GM12878 (cell line): ENCODE results near the gene CYP2U1. TPM values are rescaled to one million over a fixed set of nuclear protein-coding genes. Genes with fewer than 3 reads are reported as not detected.

ENCODE experiments used
- ATAC-seq: fragments of 200-7000 bp; cut with Tn5 transposase; 3 replicates; pipeline ENCODE4 v1.9.1; 2020; ENCODE audit warnings: mild to moderate bottlenecking, moderate library complexity
- Bru-seq: library from RNA; stranded (reverse); fragments of 400-500 nt; gene quantifications from one replicate; lab custom pipeline; 2021; lab: Mats Ljungman, UMichigan
- BruChase-seq, 2 experiments: library from RNA; stranded (reverse); fragments of 400-500 nt; gene quantifications; one replicate each; lab custom pipeline; 2021; lab: Mats Ljungman, UMichigan
- BruUV-seq: library from RNA; stranded (reverse); fragments of 400-500 nt; replicated peaks from 2 replicates; lab custom pipeline; 2021; lab: Mats Ljungman, UMichigan
- CTCF ChIA-PET: fragments of 300-600 bp; sonication (Branson Sonifier 250); formaldehyde crosslinking; extraction: SDS; loops from one replicate; lab custom pipeline; 2021; ENCODE audit warnings: inconsistent platforms; lab: Yijun Ruan, JAX
- POLR2A ChIA-PET: fragments of 350-600 bp; formaldehyde crosslinking; extraction: SDS; loops from one replicate; lab custom pipeline; 2021; ENCODE audit warnings: inconsistent platforms; lab: Charles Lee
- RAD21 ChIA-PET: fragments of 300-600 bp; sonication (Branson Sonifier 250); formaldehyde crosslinking; loops from one replicate; lab custom pipeline; 2023; ENCODE audit warnings: antibody characterized with exemption; ENCODE audit not compliant: unreplicated experiment; lab: Charles Lee
- SMC1A ChIA-PET: fragments of 300-600 bp; sonication (Branson Sonifier 250); formaldehyde crosslinking; loops from one replicate; lab custom pipeline; 2023; ENCODE audit not compliant: unreplicated experiment, uncharacterized antibody; lab: Charles Lee
- DNase-seq: peaks from one replicate; pipeline ENCODE4 v3.0.0-alpha.2; 2011; ENCODE audit warnings: low read depth, low spot score
- FAIRE-seq: peaks from 3 replicates; lab custom pipeline; 2011; peaks lifted over from hg19 to GRCh38; lab: Jason Lieb, UNC
- H2AFZ ChIP-seq: 2 replicates; pipeline ENCODE4 v1.6.0; 2011; ENCODE audit warnings: low read depth, low read length, control low read depth; ENCODE audit not compliant: control insufficient read depth
- H3K27ac ChIP-seq: 2 replicates; pipeline ENCODE4 v1.5.1; 2011; ENCODE audit warnings: control low read depth; ENCODE audit not compliant: control insufficient read depth, insufficient read depth
- H3K27me3 ChIP-seq, 2 experiments: replicated peaks in 1 of 2; 2 replicates each; pipeline versions ENCODE4 v1.6.0 to v1.6.1; 2011; ENCODE audit warnings: low read length in 1 of 2; ENCODE audit not compliant: control insufficient read depth in 2 of 2, insufficient read depth in 2 of 2
- H3K36me3 ChIP-seq, 2 experiments: 2 replicates each; pipeline ENCODE4 v1.5.1; 2011; ENCODE audit warnings: low read length in 1 of 2; ENCODE audit not compliant: control insufficient read depth in 2 of 2, insufficient read depth in 2 of 2
- H3K4me1 ChIP-seq: 2 replicates; pipeline ENCODE4 v1.6.1; 2011; ENCODE audit warnings: mild to moderate bottlenecking, low read length, moderate library complexity, mixed read lengths; ENCODE audit not compliant: control insufficient read depth, insufficient read depth
- H3K4me2 ChIP-seq: 2 replicates; pipeline ENCODE4 v1.6.0; 2011; ENCODE audit warnings: control low read depth; ENCODE audit not compliant: control insufficient read depth, insufficient read depth
- H3K4me3 ChIP-seq: fragments of 200-600 bp; sonication (generic); 2 replicates; pipeline ENCODE4 v1.5.1; 2016
- H3K79me2 ChIP-seq: 2 replicates; pipeline ENCODE4 v1.6.0; 2011; ENCODE audit warnings: low read length; ENCODE audit not compliant: control insufficient read depth, insufficient read depth
- H3K9ac ChIP-seq: 2 replicates; pipeline ENCODE4 v1.8.0; 2011; ENCODE audit warnings: low read length, control low read depth, mixed read lengths; ENCODE audit not compliant: control insufficient read depth, insufficient read depth
- H3K9me3 ChIP-seq: replicated peaks from 3 replicates; pipeline ENCODE4 v1.5.1; 2011; ENCODE audit warnings: mild to moderate bottlenecking, low read length; ENCODE audit not compliant: control insufficient read depth, insufficient read depth
- H4K20me1 ChIP-seq: 2 replicates; pipeline ENCODE4 v1.6.0; 2011; ENCODE audit not compliant: control insufficient read depth, insufficient read depth
- CTCF ChIP-seq, 3 experiments: IDR thresholded peaks in 2 of 3; conservative IDR thresholded peaks in 1 of 3; 2 replicates each; pipeline ENCODE4 v1.5.1; 2011; ENCODE audit warnings: low read depth in 3 of 3, low read length in 3 of 3, mild to moderate bottlenecking in 3 of 3, control low read depth in 2 of 3, moderate library complexity in 2 of 3, inconsistent platforms in 1 of 3, mixed read lengths in 1 of 3; ENCODE audit not compliant: control insufficient read depth in 2 of 3, insufficient read depth in 1 of 3; ENCODE audit errors: extremely low read depth in 1 of 3
- EZH2 ChIP-seq: IDR thresholded peaks from 2 replicates; pipeline ENCODE4 v1.6.1; 2012; ENCODE audit warnings: low read depth, mild to moderate bottlenecking, control low read depth, inconsistent platforms, low read length, borderline replicate concordance; ENCODE audit not compliant: control insufficient read depth
- IRF3 ChIP-seq: fragments of 450-650 bp; IDR thresholded peaks from 2 replicates; pipeline ENCODE4 v1.6.1; 2014; ENCODE audit warnings: mild to moderate bottlenecking
- IRF4 ChIP-seq: IDR thresholded peaks from 2 replicates; pipeline ENCODE4 v1.6.1; 2011; ENCODE audit warnings: low read depth, low read length
- JUND ChIP-seq: IDR thresholded peaks from 2 replicates; pipeline ENCODE4 v1.6.1; 2012; ENCODE audit warnings: low read depth, mild to moderate bottlenecking, low read length, improper control_type of control experiment, moderate library complexity
- LARP7 ChIP-seq: fragments of 450-650 bp; IDR thresholded peaks from 2 replicates; pipeline ENCODE4 v1.6.1; 2017; ENCODE audit warnings: mild to moderate bottlenecking
- NBN ChIP-seq: fragments of 450-650 bp; IDR thresholded peaks from 2 replicates; pipeline ENCODE4 v1.6.1; 2016
- NR2F1 ChIP-seq: fragments of 450-650 bp; conservative IDR thresholded peaks from 2 replicates; pipeline ENCODE4 v1.6.1; 2017; ENCODE audit warnings: mild to moderate bottlenecking
- RAD51 ChIP-seq: fragments of 450-650 bp; IDR thresholded peaks from 2 replicates; pipeline ENCODE4 v1.6.1; 2016; ENCODE audit warnings: moderate library complexity, mild to moderate bottlenecking, inconsistent platforms
- RELB ChIP-seq: fragments of 450-650 bp; IDR thresholded peaks from 2 replicates; pipeline ENCODE4 v1.6.1; 2017; ENCODE audit warnings: low read depth, mild to moderate bottlenecking, moderate library complexity
- SMARCA5 ChIP-seq: fragments of 450-650 bp; IDR thresholded peaks from 2 replicates; pipeline ENCODE4 v1.6.1; 2017; ENCODE audit warnings: mild to moderate bottlenecking
- SMC3 ChIP-seq: IDR thresholded peaks from 2 replicates; pipeline ENCODE4 v1.6.1; 2011; ENCODE audit warnings: low read length, improper control_type of control experiment, borderline replicate concordance
- TAF1 ChIP-seq: IDR thresholded peaks from 2 replicates; pipeline ENCODE4 v1.6.1; 2011; ENCODE audit warnings: mild to moderate bottlenecking, low read depth, low read length, borderline replicate concordance
- WGBS: methylation state at CpG from one replicate; pipeline ENCODE4 v1.1.6; 2016; ENCODE audit warnings: low lambda C conversion rate; ENCODE audit not compliant: insufficient replicate concordance, insufficient coverage; ENCODE audit errors: missing lambda C conversion rate; 5-methylcytosine and 5-hydroxymethylcytosine counted together
- in situ Hi-C: fragments of 300-500 bp; cut with MboI; formaldehyde crosslinking; loops from 9 replicates; pipeline ENCODE4 v1.14.3; 2018; ENCODE audit warnings: mixed read lengths
- intact Hi-C: fragments of 100-400 bp; cut with micrococcal nuclease; formaldehyde crosslinking; loops from one replicate; pipeline ENCODE4 v1.14.2; 2022; ENCODE audit not compliant: unreplicated experiment
- long read RNA-seq, 2 experiments: library from polyadenylated mRNA; unstranded; transcript quantifications; one replicate each; pipeline ENCODE4 v2.0.0, GENCODE V29; 2019 to 2020
- polyA minus RNA-seq, 3 experiments: library from RNA; depleted of rRNA, polyadenylated mRNA; stranded (reverse); fragments of >200 nt; gene quantifications; 2 replicates each; pipeline ENCODE4 v1.2.3, GENCODE V29; 2011
- polyA plus RNA-seq, 11 experiments: library from polyadenylated mRNA; depleted of rRNA in 4 of 11; unstranded in 6 of 11; stranded (reverse) in 5 of 11; fragments of >200 nt; fragmentation: Nextera tagmentation in 4 of 11; fragmentation: Illumina TruSeq in 1 of 11; extraction: Ambion mirVana in 4 of 11; extraction: Trizol in 1 of 11; gene quantifications; 1 replicate in 1 of 11; 2 replicates in 10 of 11; pipeline versions ENCODE4 v1.2.1 to v1.2.3, GENCODE V29; 2011 to 2016; ENCODE audit warnings: inconsistent platforms in 2 of 11, missing spikeins in 2 of 11, low read depth in 1 of 11
- total RNA-seq, 4 experiments: library from RNA; depleted of rRNA in 3 of 4; stranded (reverse); fragments of >200 nt in 3 of 4; fragmentation: Illumina TruSeq in 1 of 4; extraction: Trizol in 1 of 4; gene quantifications; 2 replicates each; pipeline versions ENCODE4 v1.2.1 to v1.2.3, GENCODE V29; 2013 to 2021

CYP2U1 gene
- 0.15 TPM in 1 of 2 replicates, not detected in the other for total RNA-seq (2013; cell fraction: nucleolus; rRNA removed)
- total RNA-seq (2014; rRNA removed) (3.4 and 3.9 TPM in 2 replicates), total RNA-seq (2014; rRNA removed; fragmentation: Illumina TruSeq; extraction: Trizol) (3.2 and 3.6 TPM in 2 replicates), total RNA-seq (2021) (3.1 and 3.2 TPM in 2 replicates), polyA plus RNA-seq (2011; rRNA removed) (0.35 and 0.41 TPM in 2 replicates), polyA plus RNA-seq (2014; fragmentation: Illumina TruSeq; extraction: Trizol) (2.8 and 3.8 TPM in 2 replicates), polyA plus RNA-seq (2014; fragmentation: Nextera tagmentation; extraction: Ambion mirVana) (1 to 10 TPM; 1.3 to 1.4 TPM), polyA plus RNA-seq (2014; rRNA removed) (1.7 and 2.4 TPM in 2 replicates), polyA plus RNA-seq (2016; fragmentation: Nextera tagmentation; extraction: Ambion mirVana) (1 to 10 TPM; 3.0 to 3.2 TPM), polyA minus RNA-seq (2011; rRNA and poly(A)+ RNA removed) (0.15 and 0.29 TPM in 2 replicates), Bru-seq, nascent RNA (percentile 38 among the genes with signal in this experiment), BruChase-seq, experiment 1, labeled RNA remaining after a 6-hour chase (percentile 21 among the genes with signal in this experiment), BruChase-seq, experiment 2, labeled RNA remaining after a 2-hour chase (percentile 27 among the genes with signal in this experiment)
- 0.98 TPM for polyA plus RNA-seq (2011; ENCODE audit: low read depth)
- polyA plus RNA-seq (2011; cell fraction: cytosol; rRNA removed) = 0.09 and 0.15 TPM in 2 replicates
- 0.31 and 0.34 TPM in 2 replicates for polyA plus RNA-seq (2011; cell fraction: nucleus; rRNA removed)
- 1.2 and 1.9 TPM in 2 replicates for polyA plus RNA-seq (2012)
- not detected in 2 replicates for polyA minus RNA-seq (2011; cell fraction: cytosol; rRNA and poly(A)+ RNA removed)
- polyA minus RNA-seq (2011; cell fraction: nucleus; rRNA and poly(A)+ RNA removed) = 0.36 and 0.57 TPM in 2 replicates
- long read RNA-seq, experiment 1, full-length matches to known transcripts = 1 of 1 reads
- long read RNA-seq, experiment 1, partial matches to known transcripts = 0 of 1 reads
- long read RNA-seq, experiment 1, other reads (novel, unspliced or antisense) = 0 of 1 reads
- long read RNA-seq, experiment 2, partial matches to known transcripts = 0 of 2 reads
- long read RNA-seq, experiment 2, other reads (novel, unspliced or antisense) = 2 of 2 reads

- Histone ChIP-seq H4K20me1 (no peaks in the 10 kb centered on the region), H3K36me3 (no peaks in the 10 kb centered on the region), H3K27me3 (peaks cover 0 to 2% of the 10 kb centered on the region in 2 experiments; a peak in 1 of 4 replicates), H3K79me2 (no peaks in the 10 kb centered on the region), H2AFZ (peak within 1 kb of the TSS; percentile 94), H3K4me3 (peak within 1 kb of the TSS; percentile 73), H3K4me1 (peaks cover 10% of the 10 kb centered on the region; the same call in 1 of the 2 replicates), H3K9me3 (no peaks in the 10 kb centered on the region), H3K4me2 (peak within 1 kb of the TSS; percentile 82), H3K27ac (no peak within 1 kb of the TSS; the same call in 1 of the 2 replicates), H3K9ac (peak within 1 kb of the TSS; percentile 57; the same call in 1 of the 2 replicates)
- FAIRE-seq = no peak
- SMC1A ChIA-PET = no interaction called here
- POLR2A ChIA-PET = no interaction called here
- WGBS = 5% methylated on average over 45 of the region's 78 CpGs
- CTCF ChIA-PET = interaction anchor here (1.0 kb wide), 1 partner anchor 88 kb away, joined by 3 read pairs; no protein-coding TSS in a partner anchor
- in situ Hi-C loops (no loop called here), intact Hi-C loops (no loop called here)
- BruUV-seq = no TSS peak
- RAD21 ChIA-PET = no interaction called here
- peak; percentile 97 for ATAC-seq
- no peak for DNase-seq
- TF ChIP-seq TAF1 (peak; percentile 32; the same call in 1 of the 2 replicates), RAD51 (no peak), SMC3 (no peak), RELB (no peak), CTCF (IDR thresholded peaks at IDR 0.05 in 2 of 3, conservative IDR thresholded peaks at IDR 0.05 in 1 of 3; ENCODE audit: control insufficient read depth in 2 of 3, extremely low read depth in 1 of 3, insufficient read depth in 1 of 3, low read depth in 3 of 3, low read length in 3 of 3) (peak in 2 of 3 experiments; percentile 4; a peak in 1 of 6 replicates), NBN (no peak), IRF4 (no peak), EZH2 (no peak), JUND (no peak), NR2F1 (peak; percentile 53; the same call in 1 of the 2 replicates), IRF3 (0 out of 2 replicates have a peak, but pooled peaks have one; percentile 33), LARP7 (0 out of 2 replicates have a peak, but pooled peaks have one; percentile 36), SMARCA5 (no peak)
Measured at GRCh38 chr4:107930821-107931774, at the start of gene CYP2U1. CYP2U1 (plus strand) TSS chr4:107931549; CDS start chr4:107931644, 95 bp downstream.
